ENCODE data around the gene ZCCHC24.

- TF ChIP-seq CTCF (IDR thresholded peaks at IDR 0.05), result no peak
- TF ChIP-seq POLR2A (IDR thresholded peaks at IDR 0.05), result no peak
- no peak for TF ChIP-seq EP300 (IDR thresholded peaks at IDR 0.05)
Measured at GRCh38 chr10:79385804-79386531, 59.5 kb downstream of the ZCCHC24 start.
